GM12865 (cell line): ENCODE data around the gene SLC44A1.
"Not testable (repeated sequence)": the region's sequence is repeated elsewhere in the genome, so short reads cannot be mapped to it uniquely, and the experiment has no call there.

Experiments used
- DNase-seq: peaks from one replicate; pipeline ENCODE4 v3.0.0; 2010; ENCODE audit warnings: low read depth
- H3K4me3 ChIP-seq: 2 replicates; pipeline ENCODE4 v1.5.1; 2011; ENCODE audit warnings: mild to moderate bottlenecking, low read depth, low read length, control low read depth
- CTCF ChIP-seq: IDR thresholded peaks from 2 replicates; pipeline ENCODE4 v1.5.1; 2011; ENCODE audit warnings: low read length, control low read depth, low read depth, inconsistent platforms; ENCODE audit not compliant: insufficient read depth; ENCODE audit errors: missing control alignments

SLC44A1 gene

DNA sequence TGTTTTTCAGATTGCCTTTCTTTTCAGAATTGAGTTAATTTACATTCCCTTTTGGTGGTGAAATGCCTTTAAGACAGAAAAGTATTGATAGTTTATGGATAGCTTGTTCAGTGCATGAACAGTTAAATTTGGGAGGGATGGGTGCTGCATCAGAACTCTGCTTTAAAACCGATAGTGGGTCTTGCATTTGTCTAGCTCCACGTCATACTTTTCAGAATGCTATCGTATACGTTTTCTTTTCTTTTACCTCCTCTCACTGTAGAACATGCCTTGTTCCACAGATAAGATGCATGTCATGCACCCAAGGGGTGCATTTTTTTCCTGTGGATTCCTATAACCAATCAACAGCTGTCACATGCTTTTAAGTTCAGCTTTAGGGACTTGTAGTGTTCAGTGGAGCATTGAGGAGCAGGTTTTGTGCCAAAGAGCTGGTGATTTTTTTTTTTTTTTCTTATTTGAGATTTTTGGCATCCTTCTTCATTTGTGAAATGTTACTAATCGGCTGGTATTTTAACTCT is 2.3 kb downstream of the SLC44A1 start:
- H3K4me3 ChIP-seq = no peak overlapping the region
- no peak for DNase-seq

GRCh38 chr9:105248691-105249090 is 4.2 kb downstream of the SLC44A1 start:
- H3K4me3 ChIP-seq = no peak overlapping the region
- no peak for TF ChIP-seq CTCF
- DNase-seq = no peak

More for the DNA sequence above, 2.3 kb downstream of the SLC44A1 start:
- TF ChIP-seq CTCF = no peak

DNA sequence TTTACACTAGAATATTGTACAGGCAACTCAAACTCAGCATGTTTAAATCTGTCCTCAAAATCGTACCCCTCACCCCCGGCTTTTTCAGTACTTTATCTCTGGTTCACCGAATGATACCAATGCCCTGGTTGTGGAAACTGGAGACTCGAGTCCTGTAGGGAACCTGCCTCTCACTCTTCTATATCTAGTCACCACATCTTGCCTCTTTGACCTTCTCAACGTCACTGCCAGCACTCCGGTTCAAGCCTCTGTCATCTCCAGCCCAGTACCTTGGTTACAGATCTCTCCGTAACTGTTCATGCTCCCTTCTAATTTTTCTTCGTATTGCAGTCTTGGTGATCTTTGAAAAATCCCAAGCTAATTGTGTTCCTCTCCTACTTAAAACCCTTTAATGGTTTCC is 6.7 kb downstream of the SLC44A1 start:
- no peak overlapping the region for H3K4me3 ChIP-seq
- no peak for TF ChIP-seq CTCF
- no peak for DNase-seq

- no peak for DNase-seq
- TF ChIP-seq CTCF = no peak
Observed at GRCh38 chr9:105251733-105252404, 7.4 kb downstream of the SLC44A1 start.

DNA sequence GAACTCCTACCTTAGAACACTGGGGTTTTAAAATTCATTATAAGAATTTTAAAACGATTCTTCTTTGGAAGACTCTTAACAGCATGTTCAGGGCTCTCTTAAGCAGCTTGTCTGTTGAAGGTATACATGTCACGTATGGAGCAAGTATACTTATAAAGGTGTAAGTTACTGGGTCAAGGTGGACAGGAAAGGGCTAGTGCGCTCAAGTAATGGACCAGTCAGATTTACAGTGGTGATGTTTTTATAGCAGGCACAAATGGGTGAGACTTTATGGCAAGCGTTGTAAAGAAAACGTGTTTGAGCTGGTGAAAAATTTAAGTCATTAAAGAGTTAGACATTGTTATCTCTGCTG is 7.9 kb downstream of the SLC44A1 start:
- TF ChIP-seq CTCF = no peak
- DNase-seq = no peak
- no peak overlapping the region for H3K4me3 ChIP-seq

More at GRCh38 chr9:105251733-105252404, 7.4 kb downstream of the SLC44A1 start:
- H3K4me3 ChIP-seq = no peak overlapping the region

- TF ChIP-seq CTCF = no peak
- no peak overlapping the region for H3K4me3 ChIP-seq
- no peak for DNase-seq
Observed at GRCh38 chr9:105254226-105254625, 9.8 kb downstream of the SLC44A1 start.

DNA sequence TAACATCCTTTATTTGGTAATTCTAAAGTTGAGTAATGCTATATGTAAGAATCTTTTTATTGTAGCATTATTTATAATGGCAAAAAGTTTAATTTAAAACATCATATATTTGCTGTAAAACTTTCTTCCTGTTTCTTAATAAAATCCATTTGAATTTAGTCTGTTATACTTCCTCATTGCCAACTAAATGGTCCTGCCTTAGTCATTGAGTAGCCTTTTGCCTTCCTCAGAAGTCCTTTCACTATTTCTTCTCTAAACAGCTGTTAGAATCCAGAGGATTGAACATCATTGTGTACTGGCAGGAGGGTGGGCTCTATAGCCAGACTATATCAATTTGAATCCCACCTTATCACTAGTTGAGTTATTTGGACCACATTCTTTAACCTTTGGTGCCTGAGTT is 11.0 kb downstream of the SLC44A1 start:
- TF ChIP-seq CTCF = no peak
- no peak for DNase-seq
- H3K4me3 ChIP-seq = no peak overlapping the region

- H3K4me3 ChIP-seq, DNase-seq: not testable (repeated sequence)
Observed at GRCh38 chr9:105256569-105256968, 12.1 kb downstream of the SLC44A1 start.
